DMS153 treated with DMSO at 0.1 percent for 48 hours (cell line): ENCODE measurements around the gene EVX2.

Experiments
- DNase-seq: peaks from one replicate; lab custom pipeline; 2025; ENCODE audit not compliant: unreplicated experiment; lab: John Stamatoyannopoulos, UW

EVX2 gene

GRCh38 chr2:176122052-176122682, 38.4 kb upstream of the EVX2 start:
- no peak for DNase-seq

- DNase-seq = no peak
Observed at GRCh38 chr2:176121190-176122051, 37.7 kb upstream of the EVX2 start.

- no peak for DNase-seq
Observed at GRCh38 chr2:176120364-176121189, 36.8 kb upstream of the EVX2 start.

- peak; percentile 95 for DNase-seq
Observed at GRCh38 chr2:176118601-176119339, 35.0 kb upstream of the EVX2 start.

GRCh38 chr2:176117823-176118371, 34.1 kb upstream of the EVX2 start:
- DNase-seq = no peak

- DNase-seq = no peak
Observed at GRCh38 chr2:176117162-176117822, 33.5 kb upstream of the EVX2 start.

GRCh38 chr2:176115883-176116813, 32.4 kb upstream of the EVX2 start, which contains the start of gene HOXD10:
Gene HOXD10, plus strand, starts transcription at chr2:176116778. Its CDS starts 56 bp downstream, at chr2:176116834.
- no peak for DNase-seq

- no peak for DNase-seq
Observed at GRCh38 chr2:176114930-176115625, 31.3 kb upstream of the EVX2 start.

GRCh38 chr2:176114120-176114929, 30.6 kb upstream of the EVX2 start:
- no peak for DNase-seq

GRCh38 chr2:176112375-176113302, 28.9 kb upstream of the EVX2 start:
- no peak for DNase-seq

- DNase-seq = no peak
Observed at GRCh38 chr2:176111846-176112374, 28.1 kb upstream of the EVX2 start.

GRCh38 chr2:176111309-176111663, 27.5 kb upstream of the EVX2 start:
- no peak for DNase-seq

- no peak for DNase-seq
Observed at GRCh38 chr2:176110415-176111308, 26.9 kb upstream of the EVX2 start.

GRCh38 chr2:176109946-176110345, 26.2 kb upstream of the EVX2 start:
- DNase-seq = no peak

GRCh38 chr2:176109192-176109901, 25.6 kb upstream of the EVX2 start:
- DNase-seq = no peak
